Stimulated activated CD8-positive, alpha-beta memory T cell treated with anti-CD3 and anti-CD28 coated beads, Interleukin-4, amount 100 ng/mL, for 4 hours (primary cell): Measurements from ENCODE around the gene SRSF1.

Experiments used
- DNase-seq, 2 donors: peaks; one replicate each; pipeline ENCODE4 v3.0.0-alpha.2; 2020; ENCODE audit warnings: low read depth in 2 of 2, low spot score in 1 of 2

Gene SRSF1

GRCh38 chr17:58019521-58019920 is 12.5 kb upstream of the SRSF1 start:
- no peak for DNase-seq

DNA sequence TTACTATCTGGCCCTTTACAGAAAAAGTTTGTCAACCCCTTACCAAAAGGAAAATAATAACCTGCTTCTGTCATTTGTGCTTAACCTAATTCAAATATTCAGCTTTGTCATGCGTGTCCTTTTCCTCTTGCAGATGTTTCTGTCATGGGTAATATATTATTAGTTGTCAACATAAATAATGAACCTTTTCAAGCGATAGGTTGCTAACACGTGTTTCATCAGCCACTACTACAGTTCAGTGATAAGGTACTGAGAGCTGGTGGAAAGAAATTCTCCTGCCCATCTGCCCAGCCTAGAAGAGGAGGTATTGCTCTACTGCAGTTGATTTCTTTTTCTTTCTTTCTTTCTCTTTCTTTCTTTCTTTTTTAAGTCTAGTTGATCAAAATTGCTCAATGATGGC is 12.0 kb upstream of the SRSF1 start:
- no peak for DNase-seq

DNA sequence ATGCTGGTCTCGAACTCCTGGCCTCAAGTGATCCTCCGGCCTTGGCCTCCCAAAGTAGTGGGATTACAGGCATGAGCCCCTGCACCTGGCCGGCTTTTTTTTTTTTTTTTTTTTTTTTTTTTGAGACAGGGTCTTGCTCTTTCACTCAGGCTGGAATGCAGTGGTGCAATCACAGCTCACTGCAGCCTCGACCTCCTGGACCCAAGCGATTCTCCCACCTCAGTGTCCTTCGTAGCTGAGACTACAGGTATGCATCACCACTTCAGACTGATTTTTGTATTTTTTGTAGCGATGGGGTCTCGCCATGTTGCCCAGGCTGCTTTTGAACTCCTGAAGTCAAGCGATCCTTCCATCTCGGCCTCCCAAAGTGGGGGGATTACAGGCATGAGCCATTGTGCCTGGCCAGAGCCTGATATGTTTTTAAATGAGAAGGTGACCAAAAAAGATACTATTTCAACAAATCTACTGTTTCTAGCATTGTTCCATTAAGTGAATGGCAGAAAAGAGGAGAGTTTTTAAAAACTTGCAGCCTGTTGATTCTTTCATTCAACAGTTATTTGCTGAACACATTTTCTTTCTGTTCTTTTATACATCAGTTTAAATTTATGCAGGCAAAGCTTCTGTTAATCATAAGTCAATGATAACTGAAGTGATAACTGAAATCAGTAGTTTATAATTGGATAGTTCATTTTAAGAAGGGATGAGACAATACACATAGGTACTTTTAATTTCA is 3.2 kb upstream of the SRSF1 start:
- DNase-seq, result no peak

- no peak for DNase-seq
Measured at GRCh38 chr17:58007781-58008706, 998 bp upstream of the SRSF1 start.

GRCh38 chr17:58006560-58006923 is 504 bp downstream of the SRSF1 start:
- DNase-seq, result peak; percentile 39 to 46

- DNase-seq, result no peak
Measured at GRCh38 chr17:58005728-58006559, 1.1 kb downstream of the SRSF1 start.

DNA sequence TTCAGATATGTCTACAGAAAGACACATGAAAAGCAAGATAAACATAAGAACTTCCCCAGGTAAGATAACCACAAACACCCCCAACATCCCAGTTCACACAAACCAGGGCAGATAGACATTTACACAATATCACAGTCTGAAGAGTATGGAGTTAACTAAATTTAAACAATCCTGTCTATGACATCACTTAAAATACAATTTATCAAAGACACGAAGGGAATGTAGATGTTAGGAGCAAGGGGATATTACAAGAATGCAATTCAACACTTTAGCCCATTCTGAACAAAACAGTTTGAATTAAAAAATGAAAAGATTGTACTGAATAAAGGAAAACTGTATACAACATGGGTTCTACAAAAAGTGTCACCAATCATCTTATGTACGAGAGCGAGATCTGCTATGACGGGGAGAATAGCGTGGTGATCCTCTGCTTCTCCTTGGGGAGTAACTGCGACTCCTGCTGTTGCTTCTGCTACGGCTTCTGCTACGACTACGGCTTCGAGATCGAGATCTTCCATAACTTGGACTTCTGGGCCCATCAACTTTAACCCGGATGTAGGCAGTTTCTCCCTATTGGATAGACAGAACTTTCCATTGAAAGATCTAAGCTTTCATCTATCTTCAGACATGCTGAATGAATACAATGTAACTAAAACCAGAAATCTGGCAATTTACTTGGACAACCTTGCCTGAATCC is 1.9 kb downstream of the SRSF1 start:
- no peak for DNase-seq

GRCh38 chr17:58004060-58004459 is 3.0 kb downstream of the SRSF1 start:
- DNase-seq, result no peak

DNA sequence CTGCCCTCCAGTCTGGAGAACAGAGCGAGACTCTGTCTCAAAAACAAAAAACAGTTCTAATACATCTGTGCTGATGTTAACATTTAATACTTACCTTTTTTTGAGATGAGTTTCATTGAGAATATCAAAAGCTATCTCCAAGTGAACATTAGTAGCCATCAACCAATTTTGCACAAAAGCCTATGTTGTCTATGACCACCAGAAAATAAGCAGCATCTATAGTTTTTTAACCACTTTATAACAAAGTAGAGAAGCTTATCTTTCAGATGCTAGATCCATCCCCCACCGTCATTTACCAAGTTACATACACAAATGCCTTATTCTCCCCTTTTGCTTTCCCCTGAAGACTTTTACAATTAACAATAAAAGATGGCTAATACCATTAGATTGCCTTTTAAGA is 4.1 kb downstream of the SRSF1 start:
- no peak for DNase-seq

DNA sequence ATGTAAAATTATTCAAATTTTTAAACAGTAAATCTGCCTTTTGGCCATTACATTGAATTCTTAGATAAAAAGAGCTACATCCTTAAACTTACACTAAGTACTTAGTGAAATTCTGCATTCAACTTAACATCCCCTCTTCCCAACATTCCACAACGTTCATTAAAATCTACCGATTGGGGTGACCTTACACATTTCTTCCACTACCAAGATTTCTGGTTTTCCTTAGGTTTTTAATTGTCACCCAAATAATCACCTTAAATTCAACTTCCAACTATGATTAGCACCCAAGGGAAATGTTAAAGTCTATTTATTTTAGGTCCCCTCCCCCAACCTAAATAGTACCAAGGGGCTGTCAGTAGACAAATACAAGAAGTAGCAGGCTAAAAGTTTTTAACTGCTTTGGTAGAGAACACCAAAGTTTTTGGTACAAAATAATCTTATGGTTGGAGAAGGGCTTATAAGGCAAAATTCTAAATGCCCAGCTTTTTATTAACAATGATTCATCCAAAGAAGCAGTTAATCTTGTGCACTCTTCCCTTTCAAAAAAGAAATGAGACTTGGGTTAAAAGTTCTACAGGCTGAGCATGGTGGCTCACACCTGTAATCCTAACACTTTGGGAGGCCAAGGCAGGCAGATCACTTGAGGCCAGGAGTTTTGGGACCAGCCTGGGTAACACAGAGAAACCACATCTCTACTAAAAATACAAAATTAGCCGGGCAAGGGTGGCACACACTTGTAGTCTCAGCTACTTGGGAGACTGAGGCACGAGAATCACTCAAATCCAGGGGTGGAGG is 4.7 kb downstream of the SRSF1 start:
- DNase-seq, result no peak

DNA sequence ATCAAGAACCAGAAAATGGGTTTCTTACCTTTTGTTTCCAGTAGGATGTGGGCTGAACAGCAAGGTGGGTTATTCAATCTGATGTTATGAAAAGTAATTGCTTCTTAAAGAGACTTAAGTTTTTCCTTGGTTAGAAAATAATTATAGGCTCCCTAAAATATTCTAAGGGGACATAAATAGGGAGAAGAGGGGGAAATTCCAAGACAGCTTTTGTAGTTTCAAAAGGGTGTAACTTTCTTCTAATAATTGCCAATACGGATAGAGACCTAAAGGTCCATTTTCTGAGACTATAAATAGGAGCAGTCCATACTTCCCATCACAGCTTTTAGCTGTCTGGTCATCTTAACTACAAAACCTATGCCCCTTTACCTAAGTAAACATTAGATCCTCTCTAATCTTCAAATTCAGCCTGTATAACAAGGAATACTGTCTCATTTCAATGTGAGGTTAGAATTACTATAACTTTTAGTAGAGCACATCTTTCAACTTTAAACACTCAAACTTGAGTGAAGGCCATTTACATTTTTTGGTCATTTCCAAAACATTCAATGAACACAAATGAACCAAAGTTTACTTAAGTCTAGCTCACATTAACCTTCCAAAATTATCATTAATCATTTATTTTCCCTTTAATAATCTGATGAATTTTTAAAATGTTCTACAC is 5.5 kb downstream of the SRSF1 start:
- DNase-seq, result no peak

- DNase-seq, result no peak
Measured at GRCh38 chr17:57999496-58000017, 7.5 kb downstream of the SRSF1 start.

DNA sequence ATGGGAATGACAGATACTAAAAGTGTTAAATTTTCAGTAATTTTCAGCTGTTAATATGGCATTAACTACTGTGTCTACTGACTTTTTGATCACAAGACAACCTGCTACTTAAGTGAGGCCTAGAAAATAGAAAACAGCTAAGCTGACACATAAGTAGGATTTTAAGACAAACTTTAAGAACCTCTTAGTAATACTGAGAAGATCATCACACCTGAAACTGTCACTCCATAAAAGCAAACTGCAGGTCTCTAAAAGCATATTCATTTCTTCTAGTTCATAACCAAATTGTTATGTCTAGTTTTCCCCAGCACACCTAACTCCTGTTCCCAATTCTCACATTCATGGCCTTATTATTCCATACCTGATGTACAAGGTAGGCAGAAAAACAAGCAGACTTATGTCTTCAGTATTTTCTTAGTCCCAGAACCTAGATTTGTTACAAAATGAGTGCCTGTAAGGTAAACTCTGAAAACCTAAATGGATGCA is 8.0 kb downstream of the SRSF1 start:
- no peak for DNase-seq

- no peak for DNase-seq
Measured at GRCh38 chr17:57997085-57997809, 9.8 kb downstream of the SRSF1 start.

GRCh38 chr17:57995076-57995956 is 11.7 kb downstream of the SRSF1 start:
- DNase-seq, result no peak

GRCh38 chr17:57994436-57994835 is 12.6 kb downstream of the SRSF1 start:
- DNase-seq, result no peak
